Measurements from ENCODE around the gene EMID1. TPM values are rescaled to one million over a fixed set of nuclear protein-coding genes. Genes with fewer than 3 reads are reported as not detected.

Gene EMID1
- total RNA-seq, 1 experiment from 2014 or later = 9.6 TPM

DNA sequence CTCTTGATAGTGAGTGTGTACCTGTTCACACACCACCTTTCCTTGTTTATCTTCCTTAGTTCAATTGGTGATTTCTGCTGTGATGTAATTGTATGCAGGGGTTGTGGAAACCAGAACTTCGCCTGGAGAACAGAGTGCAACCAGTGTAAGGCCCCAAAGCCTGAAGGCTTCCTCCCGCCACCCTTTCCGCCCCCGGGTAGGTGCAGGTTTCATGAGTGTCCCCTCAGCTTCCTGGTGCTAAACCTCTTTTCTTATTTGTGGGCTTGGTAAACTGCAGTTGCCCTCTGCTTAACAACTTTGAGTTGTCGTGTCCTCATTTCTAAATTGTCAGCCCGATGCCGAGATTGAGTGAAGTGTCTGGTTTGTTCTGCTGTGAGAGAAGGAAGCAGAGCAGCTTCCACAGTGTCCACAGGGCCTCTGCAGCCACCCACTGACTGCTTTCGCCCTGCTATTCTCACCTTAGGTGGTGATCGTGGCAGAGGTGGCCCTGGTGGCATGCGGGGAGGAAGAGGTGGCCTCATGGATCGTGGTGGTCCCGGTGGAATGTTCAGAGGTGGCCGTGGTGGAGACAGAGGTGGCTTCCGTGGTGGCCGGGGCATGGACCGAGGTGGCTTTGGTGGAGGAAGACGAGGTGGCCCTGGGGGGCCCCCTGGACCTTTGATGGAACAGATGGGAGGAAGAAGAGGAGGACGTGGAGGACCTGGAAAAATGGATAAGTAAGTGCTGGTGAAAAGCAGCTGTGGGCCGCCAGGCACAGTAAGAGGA is 93.6 kb downstream of the EMID1 start:
- no peaks in the 10 kb centered on the region for H3K27me3 ChIP-seq (ENCODE audit: insufficient read depth, low read length)
- intact Hi-C loops (cut with micrococcal nuclease) = no loop called here
- no peak overlapping the region for H3K4me2 ChIP-seq (ENCODE audit: low read length)
- peaks cover 15% of the 10 kb centered on the region; the same call in 1 of the 2 replicates for H4K20me1 ChIP-seq (ENCODE audit: insufficient read depth)
- H3K9me3 ChIP-seq (ENCODE audit: control insufficient read depth in 1 of 2, insufficient read depth in 1 of 2, low read depth in 1 of 2, low read length in 2 of 2) = no peaks in the 10 kb centered on the region
- H3K27ac ChIP-seq (ENCODE audit: low read depth, low read length) = no peak overlapping the region
- no peak overlapping the region for H3K9ac ChIP-seq (ENCODE audit: low read length)
- no peak overlapping the region for H2AFZ ChIP-seq (ENCODE audit: low read depth, low read length, poor library complexity, severe bottlenecking)
- peaks cover 17% of the 10 kb centered on the region for H3K79me2 ChIP-seq (ENCODE audit: insufficient read depth, low read length)
- DNase-seq (ENCODE audit: low read depth, low spot score) (no peak), ATAC-seq (no peak)
- CTCF ChIA-PET = no interaction called here
- H3K36me3 ChIP-seq (ENCODE audit: control insufficient read depth in 1 of 2, insufficient read depth in 2 of 2, low read length in 2 of 2) = peaks cover 46 to 52% of the 10 kb centered on the region in 2 experiments
- BruUV-seq (replicated peaks) = no TSS peak
- H3K4me1 ChIP-seq (ENCODE audit: control insufficient read depth in 1 of 2, insufficient read depth in 2 of 2, low read length in 2 of 2) = peaks cover 7 to 12% of the 10 kb centered on the region in 2 experiments; a peak in 3 of 4 replicates
- RAD21 ChIA-PET (ENCODE audit: low non-redundant PET in 1 of 2, low total read pairs in 2 of 2, uncharacterized antibody in 2 of 2, unreplicated experiment in 2 of 2) = no interaction called here
- POLR2A ChIA-PET = no interaction called here
- H3K4me3 ChIP-seq (replicated peaks in 1 of 2; ENCODE audit: low read depth in 1 of 2, low read length in 2 of 2) = no peak overlapping the region
- H3K9me2 ChIP-seq (ENCODE audit: insufficient read depth) = no peaks in the 10 kb centered on the region
- TF ChIP-seq ZNF274 (IDR thresholded peaks at IDR 0.05; ENCODE audit: low read depth, low read length) (no peak), RAD21 (IDR thresholded peaks at IDR 0.05; ENCODE audit: low read depth) (no peak), ZFX (IDR thresholded peaks at IDR 0.05) (no peak), SIN3A (IDR thresholded peaks at IDR 0.05; ENCODE audit: low read depth) (no peak), SRF (IDR thresholded peaks at IDR 0.05; ENCODE audit: low read depth) (no peak), POLR2A (IDR thresholded peaks at IDR 0.05; ENCODE audit: borderline replicate concordance, extremely low read depth, insufficient read depth, insufficient read length) (no peak), TCF7L2 (IDR thresholded peaks at IDR 0.05; ENCODE audit: borderline replicate concordance, extremely low read depth, insufficient read depth, insufficient read length) (no peak), ELF1 (IDR thresholded peaks at IDR 0.05; ENCODE audit: borderline replicate concordance, low read depth) (no peak), EZH2phosphoT487 (IDR thresholded peaks at IDR 0.05; ENCODE audit: borderline replicate concordance) (no peak)
- TF ChIP-seq, protein P1, sequence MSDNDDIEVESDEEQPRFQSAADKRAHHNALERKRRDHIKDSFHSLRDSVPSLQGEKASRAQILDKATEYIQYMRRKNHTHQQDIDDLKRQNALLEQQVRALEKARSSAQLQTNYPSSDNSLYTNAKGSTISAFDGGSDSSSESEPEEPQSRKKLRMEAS (IDR thresholded peaks at IDR 0.05) = no peak
- TF ChIP-seq, protein P2, sequence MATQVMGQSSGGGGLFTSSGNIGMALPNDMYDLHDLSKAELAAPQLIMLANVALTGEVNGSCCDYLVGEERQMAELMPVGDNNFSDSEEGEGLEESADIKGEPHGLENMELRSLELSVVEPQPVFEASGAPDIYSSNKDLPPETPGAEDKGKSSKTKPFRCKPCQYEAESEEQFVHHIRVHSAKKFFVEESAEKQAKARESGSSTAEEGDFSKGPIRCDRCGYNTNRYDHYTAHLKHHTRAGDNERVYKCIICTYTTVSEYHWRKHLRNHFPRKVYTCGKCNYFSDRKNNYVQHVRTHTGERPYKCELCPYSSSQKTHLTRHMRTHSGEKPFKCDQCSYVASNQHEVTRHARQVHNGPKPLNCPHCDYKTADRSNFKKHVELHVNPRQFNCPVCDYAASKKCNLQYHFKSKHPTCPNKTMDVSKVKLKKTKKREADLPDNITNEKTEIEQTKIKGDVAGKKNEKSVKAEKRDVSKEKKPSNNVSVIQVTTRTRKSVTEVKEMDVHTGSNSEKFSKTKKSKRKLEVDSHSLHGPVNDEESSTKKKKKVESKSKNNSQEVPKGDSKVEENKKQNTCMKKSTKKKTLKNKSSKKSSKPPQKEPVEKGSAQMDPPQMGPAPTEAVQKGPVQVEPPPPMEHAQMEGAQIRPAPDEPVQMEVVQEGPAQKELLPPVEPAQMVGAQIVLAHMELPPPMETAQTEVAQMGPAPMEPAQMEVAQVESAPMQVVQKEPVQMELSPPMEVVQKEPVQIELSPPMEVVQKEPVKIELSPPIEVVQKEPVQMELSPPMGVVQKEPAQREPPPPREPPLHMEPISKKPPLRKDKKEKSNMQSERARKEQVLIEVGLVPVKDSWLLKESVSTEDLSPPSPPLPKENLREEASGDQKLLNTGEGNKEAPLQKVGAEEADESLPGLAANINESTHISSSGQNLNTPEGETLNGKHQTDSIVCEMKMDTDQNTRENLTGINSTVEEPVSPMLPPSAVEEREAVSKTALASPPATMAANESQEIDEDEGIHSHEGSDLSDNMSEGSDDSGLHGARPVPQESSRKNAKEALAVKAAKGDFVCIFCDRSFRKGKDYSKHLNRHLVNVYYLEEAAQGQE (IDR thresholded peaks at IDR 0.05; ENCODE audit: low read depth) = no peak
